NCI-H524 (cell line): ENCODE data around the gene SMAD7.

Experiments
- DNase-seq, 2 experiments: peaks; one replicate each; lab custom pipeline; 2025; lab: John Stamatoyannopoulos, UW

SMAD7 gene

DNA sequence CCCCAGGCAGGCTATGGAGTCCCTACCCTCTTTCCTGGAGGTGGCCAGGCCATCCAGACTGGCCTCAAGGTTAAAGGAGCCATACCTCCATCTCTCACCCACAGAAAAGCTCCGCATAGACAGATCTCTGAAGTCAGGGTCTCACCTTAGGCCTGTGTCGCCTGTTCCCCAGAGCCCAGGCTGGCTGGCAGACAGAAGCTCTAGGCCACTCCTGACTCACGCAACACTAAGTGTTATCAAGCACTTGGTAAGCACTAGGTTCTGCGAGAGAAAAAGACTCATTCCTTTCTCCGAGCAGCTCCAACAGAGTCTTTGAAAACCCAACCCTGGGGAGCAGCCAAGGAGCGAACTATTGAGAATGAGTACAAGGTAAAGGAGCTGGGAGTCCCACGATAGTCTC lies 6.1 kb downstream of the SMAD7 start:
- DNase-seq: no peak

DNA sequence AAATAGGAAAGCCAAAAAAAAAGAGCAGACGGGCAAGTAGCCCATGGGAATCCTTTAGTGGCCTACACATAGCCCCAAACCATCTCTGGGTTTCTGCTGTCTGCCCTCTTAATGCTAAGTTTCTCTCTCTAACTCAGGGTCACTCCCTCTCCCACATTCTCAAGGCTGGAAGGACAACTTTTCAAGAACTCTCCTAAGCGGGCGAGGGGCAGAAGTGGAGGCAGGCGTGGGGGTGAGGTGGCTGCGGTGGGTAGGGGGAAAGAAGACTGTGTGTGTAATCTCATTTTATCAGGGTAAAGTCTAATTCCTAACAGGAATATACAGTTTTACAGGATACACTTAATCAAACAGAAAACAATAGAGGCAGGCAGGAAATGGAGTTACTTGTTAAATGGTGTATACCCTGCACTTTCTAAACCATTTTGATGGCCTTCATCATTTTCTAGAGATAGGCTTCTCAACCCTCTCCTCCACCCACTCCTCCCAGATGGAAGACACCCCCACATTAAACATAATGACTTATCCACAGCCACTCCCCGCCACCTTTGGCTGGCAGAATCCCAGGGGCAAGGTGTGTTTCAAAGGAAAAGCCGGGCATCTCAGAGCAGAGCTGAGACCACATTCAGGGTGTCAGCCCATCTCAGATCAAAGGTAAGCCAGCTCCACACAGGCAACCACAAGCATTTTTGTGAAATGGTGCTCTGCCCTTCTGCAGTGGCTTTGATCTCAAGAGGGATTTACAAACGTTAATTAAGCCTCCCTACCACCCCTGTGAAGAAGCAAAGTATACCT lies 6.8 kb downstream of the SMAD7 start:
- no peak for DNase-seq

DNA sequence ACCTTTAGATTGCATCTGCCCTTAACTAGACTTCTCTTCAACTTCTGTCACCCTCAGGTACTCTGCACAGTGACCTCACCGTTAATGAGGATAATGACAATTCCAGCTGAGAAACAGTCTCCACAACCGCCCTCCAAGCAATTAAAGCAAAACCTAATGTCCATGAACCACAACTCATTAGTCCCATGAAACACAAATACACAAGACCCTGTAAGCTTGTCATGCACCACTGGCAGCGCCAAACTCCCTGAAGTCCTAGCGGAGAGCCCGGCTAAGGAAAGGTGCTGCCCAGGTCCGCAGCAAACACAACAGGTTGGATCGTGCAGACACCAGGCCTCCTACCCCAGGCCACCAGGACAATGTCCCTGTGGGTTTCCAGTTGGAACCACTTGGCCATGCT lies 7.4 kb downstream of the SMAD7 start:
- no peak for DNase-seq

DNA sequence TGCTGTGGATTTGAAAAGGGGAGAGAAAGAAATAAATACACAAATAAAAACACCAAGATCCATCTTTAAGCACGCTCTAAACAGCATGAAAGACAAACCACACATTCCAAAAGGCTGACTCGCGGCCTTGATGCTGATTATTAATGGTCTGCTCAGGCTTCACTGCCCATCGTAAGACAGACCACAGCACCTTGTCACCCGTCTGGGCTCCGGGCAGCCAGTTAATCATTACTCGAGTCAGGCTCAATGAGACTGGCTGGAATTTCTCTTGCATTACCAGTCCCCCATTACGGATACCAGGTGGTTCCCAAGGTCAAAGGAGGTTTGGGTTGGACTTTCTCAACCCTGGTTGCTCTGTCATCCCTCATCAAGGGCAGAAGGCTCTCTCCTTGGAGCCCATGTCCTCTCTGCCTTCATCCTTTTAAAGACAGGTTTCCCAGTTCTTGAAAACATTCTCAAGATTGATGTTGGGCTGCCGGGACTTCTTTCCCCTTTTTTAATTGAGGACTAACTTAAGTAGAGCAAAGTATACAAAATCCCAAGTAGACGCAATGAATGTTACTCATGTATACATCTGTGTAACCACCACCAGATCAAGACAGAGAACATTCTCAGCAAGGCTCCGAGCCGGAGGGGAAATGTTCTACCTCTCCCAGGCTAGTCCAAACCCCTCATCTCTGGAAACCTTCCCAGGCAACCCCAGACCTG lies 8.1 kb downstream of the SMAD7 start:
- DNase-seq: no peak

DNA sequence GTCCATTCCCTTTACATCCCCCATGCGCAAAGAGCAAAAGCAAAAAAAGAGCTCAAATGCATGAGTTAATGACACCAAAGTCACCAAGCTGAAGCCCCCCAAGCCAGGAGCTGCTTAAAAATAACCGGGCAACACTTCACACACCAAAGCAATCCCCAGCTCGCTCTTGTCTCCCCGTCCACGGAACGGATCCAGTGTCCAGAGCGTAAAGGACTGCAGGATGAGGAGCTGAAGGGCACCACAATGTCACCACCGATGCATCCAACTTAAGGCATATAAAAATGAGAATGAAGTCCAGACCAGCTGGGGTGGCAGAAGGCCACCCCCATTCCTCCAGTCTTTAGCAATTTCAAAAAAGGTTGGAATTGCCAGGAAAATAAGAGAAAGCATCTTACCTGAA lies 8.7 kb downstream of the SMAD7 start:
- no peak for DNase-seq

DNA sequence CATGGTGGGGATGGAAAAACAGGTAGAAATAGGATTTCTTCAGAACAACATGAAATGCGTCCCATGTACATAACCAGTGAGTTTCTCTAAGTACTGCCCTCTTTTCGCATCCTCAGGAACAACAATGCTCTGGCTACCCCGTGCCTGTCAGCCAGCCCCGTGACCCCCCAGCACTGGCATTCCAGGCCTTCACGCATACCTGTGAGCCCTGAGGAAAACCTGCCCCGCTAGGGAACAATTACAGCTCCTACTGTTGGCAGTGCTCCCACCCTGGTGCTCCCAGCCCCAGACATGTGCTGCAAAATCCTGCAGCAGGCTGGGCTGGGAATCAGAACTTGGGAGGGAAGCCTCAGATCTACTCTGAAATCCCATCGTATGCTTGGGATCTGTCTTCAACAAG lies 9.1 kb downstream of the SMAD7 start:
- no peak for DNase-seq

DNA sequence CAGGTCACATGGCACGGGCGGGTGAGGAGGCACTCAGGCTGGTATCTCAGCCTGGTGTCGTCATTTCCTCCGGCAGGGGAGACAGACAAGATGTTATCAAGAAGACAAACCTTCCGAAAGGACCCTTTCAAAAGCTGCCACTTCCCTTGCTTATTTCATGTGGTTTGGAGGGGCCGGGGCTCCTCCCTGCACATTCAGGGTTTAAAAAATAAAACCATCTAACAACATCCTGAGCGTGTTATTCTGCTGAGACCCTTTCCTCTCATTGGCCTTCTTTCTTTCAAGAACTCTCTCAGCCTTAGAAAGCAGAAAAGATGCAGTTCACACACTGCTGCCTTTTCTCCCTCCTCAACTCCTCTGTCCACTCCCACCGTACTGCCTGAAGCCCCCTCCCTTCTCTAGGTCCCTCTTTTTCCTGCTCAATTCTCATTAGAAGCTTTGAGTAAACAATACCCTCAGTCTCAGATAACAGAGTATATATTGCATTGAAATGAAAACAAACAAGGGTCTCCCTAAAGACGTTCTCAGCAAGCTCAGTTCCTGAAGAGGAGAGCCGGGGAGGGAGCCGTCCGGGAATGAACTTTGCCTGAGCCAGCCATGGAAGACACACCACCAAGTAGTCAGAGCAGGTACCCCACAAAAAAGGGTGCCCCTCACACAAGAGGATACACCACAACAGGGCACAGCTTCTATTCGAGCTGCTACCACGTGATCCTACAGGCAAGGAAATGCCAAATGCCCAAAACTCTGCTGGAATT lies 9.7 kb downstream of the SMAD7 start:
- no peak for DNase-seq

DNA sequence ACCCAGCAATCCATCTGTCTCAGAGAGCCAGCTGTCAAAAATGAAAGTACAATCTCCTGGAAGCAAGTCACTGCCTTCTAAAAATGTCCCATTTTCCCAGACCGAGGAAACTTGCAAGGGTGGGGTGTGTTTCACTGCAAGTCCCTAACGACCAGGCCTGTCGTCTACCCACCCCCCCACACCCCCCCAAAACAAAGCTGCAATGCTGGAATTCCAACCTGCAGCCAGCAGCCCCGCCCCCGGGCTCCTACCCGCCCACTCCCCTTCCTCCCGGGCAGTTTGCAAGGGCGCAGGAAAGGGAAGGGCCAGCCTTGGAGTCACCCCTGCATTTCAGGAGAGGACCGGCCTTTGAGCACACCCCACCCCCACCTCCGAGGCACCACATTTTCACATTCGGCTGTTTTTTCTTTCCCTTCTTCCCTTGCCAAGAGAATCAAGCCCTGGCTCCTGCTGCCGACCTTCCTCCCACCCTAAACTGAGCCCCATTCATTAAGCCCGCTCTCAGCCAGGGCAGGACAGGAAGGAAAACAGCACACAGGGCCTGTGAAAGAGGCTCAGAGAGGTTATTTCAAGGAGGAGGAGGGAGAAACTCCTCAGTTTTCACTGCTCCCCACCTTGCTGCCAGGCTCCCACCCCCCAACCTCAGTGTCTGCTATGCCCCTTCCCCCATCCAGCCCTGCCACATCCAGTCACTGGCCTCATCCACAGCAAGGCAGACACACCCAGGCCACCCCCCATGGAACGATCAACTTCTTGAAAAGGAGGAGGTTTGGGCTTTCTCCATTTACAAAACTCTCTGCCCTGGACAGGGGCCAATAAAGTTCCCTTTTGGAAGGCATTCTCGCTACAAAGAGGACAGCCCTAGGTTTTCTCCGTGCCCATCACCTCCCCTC lies 11.3 kb downstream of the SMAD7 start:
- DNase-seq: no peak

DNA sequence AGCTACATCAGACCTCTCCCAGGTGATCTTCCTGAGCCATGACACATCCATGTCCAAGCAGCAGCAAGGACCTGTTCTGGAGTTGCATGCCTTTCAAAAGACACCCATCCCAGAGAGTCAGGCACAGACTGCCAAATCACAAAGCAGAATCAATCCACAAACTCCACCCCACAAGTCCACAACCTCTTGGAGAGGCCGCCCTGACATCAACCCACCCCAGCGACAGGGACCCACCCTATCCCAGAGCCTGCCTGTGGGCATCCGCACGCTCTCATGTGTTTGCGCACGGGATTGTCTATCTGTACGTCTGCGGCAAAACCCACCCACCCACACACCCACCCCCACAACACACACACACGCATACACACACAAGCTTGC lies 11.9 kb downstream of the SMAD7 start:
- DNase-seq: no peak

DNA sequence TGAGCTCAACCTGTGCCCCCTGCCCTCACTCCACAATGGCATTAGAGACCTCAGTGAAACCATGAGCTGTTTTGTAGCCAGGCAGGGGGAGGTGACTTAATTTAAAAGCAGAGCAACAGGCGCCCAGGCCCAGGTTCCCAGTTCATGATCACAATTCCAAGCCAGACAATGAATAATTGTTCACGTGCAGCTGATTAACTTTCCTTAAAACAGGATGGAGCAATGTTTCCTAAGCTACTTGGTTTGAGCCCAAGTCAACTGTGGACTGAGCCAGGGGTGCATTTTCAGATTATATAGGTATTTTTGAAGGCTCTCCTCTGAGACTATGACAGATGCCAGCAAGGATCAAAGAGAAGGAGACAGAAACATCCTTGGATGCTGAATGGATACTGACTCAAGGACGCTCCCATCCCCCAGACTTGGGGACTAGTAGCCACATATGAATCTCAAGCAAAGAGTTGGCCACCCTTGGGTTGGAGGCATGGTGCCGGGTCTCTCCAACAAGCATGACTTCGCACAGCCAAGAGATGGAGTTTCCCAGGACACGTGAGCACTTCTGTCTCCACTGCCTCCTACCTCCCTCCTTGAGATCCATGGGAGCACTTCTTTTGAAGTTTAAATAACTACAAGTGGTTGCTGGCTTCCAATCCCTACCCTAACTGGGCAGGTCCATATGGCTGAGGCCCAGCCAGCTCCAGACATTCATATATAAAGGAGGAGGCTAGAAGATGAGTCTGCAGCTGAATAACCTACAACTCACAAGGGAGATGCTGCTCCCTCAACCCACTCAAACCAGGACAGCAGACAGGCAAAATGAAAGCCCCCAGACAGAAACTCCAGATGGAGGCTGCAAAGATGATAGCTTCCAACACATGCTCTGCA lies 12.7 kb downstream of the SMAD7 start:
- DNase-seq: peak in 1 of 2 experiments; percentile 6

DNA sequence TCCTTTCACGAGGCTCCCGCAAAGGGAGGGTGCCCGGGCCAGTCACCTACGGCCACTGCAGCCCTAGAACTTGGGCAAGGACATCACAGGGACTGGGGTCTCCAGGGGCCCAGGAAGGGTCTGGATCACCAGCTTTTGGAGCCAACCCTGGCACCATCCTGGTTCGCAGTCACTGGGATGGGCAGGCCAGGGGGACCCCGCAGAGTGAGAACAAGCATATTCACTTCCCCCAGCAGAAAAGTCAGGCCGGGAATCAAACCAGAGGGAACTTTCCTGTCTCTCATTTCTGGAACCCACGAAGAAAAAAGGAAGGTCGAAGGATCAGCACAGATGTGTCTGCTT lies 15.4 kb downstream of the SMAD7 start:
- no peak for DNase-seq

DNA sequence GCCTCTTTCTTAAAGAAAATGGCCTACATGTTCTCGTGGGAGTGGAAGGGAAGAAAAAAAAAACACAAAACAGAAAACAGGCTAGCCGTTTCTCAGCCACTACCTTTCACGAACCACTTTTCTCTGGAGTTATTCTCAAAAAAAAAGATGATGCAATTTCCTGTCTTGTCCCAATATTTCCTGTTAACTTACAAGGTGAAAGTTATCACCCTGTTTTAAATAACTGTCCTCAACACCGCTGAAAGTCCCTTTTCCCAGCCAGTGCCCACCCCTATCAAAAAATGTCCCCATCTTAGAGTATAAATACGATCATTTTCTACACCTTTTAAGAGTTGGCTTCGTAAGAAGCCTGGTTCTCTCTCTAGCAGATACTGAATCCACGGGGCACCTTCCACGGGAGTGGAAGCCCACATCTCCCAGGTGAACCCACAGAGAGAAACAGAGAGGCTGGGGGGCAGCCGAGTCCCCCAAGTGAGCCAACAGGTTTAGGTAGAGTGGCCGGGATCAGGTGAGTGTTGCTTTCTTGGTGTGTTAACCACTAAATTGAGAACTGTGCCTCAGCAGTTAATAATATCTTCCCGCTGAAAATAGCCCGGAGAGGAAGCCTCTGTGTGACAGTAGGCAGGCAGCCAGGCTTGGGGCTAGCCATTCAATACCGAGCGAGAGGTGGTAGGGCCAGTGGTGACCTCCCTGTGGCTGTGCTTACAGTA lies 15.9 kb downstream of the SMAD7 start:
- no peak for DNase-seq

DNA sequence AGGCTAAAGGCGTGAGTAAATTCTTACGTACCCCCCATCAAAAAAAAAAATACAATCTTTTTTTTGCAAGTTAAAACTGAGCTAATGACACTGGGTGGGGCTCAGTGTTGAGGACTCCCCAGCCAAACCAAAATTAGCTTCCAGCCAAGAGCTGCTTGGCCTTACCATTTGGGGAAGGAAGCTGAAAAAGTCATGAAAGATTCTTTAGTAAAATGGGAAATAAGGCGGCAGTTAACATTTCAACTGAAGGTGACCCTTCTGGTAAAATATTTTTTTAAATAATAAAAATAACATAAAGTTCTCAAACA lies 16.4 kb downstream of the SMAD7 start:
- no peak for DNase-seq

DNA sequence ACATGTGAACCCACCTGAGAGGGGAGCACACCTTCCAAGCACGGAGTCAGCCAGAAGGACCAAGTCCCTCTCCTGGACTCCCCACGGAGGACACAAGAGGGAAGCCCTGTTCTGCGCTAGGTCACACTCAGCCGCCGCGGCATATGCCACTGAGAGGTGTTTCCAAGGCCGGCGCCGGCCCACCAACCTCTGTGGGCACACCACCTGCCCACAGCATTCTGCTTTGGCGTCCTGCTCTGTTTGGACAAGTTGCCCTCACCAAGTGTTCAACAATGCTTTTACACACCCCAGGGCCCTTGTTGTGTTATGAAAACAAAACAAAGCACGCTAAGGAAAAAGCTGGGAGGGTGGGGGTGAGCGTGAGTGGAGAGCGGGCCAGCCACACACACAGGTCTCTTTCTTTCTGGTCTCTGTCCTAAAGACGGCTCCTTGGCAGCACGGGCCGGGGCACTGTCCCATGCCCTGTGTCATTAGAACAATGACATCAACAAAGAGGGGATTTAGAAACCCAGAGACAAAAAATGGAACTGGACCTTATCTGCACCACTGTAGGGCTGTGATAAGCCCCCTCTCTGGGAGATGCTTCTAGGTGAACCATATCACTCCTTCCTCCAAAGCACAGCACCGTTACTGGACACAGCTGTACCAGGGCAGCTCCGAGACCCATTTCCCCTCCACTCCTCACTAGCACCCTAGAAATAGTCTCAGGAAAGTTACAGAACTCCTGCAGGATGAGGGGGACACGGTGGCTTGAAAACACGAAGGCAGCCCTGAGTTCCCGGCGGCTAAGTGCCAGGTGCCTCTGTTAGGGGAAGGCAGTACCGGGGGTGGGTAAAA lies 17.0 kb downstream of the SMAD7 start:
- no peak for DNase-seq

DNA sequence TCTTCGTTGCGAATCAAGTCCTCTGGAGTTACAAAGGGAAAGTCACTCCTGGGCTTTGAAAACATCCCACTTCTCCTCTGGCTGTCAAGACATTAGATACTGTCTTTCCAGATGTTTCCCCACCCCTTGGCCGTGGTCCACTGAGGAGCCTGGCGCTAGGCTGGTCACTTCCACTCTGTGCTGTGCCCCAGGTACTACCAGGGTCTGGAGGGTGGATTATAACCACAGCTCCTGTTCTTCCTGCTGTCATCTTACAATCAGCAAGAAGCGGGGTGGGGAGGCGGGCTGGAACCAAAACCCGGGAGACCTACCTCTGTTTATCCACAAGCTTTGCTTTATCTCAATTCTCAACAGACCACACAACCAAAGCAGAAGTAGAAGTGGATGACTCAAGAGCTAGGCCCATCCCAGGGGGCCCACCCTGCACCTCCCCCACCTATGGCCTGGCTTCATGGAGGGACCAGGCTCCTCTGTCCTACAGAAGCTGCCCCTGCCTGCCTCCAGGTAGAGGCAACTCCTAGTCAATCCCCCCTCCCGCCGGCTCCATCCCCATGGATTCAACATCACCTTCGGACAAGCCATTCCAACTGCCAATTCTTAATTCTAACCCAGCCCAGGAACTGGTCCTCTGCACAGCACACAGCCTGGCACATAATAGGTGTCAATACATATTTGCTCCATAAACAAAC lies 17.8 kb downstream of the SMAD7 start:
- no peak for DNase-seq

DNA sequence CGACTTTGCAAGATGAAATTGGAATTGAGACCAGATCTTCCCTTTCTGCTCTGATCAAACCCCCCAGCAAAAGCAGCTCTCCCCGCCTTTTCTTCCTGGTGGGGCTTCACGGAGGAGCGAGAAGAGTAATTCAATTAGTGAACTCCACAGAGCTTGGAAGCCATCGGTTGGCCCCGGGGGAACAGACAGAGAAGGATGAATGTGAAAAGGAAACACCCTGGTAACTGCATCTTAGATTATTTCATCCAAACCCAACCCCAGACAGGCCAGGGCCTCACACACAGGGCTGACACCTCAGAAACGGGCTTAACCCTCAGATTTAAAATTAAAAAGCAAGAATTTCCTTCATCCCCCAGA lies 18.3 kb downstream of the SMAD7 start:
- no peak for DNase-seq

DNA sequence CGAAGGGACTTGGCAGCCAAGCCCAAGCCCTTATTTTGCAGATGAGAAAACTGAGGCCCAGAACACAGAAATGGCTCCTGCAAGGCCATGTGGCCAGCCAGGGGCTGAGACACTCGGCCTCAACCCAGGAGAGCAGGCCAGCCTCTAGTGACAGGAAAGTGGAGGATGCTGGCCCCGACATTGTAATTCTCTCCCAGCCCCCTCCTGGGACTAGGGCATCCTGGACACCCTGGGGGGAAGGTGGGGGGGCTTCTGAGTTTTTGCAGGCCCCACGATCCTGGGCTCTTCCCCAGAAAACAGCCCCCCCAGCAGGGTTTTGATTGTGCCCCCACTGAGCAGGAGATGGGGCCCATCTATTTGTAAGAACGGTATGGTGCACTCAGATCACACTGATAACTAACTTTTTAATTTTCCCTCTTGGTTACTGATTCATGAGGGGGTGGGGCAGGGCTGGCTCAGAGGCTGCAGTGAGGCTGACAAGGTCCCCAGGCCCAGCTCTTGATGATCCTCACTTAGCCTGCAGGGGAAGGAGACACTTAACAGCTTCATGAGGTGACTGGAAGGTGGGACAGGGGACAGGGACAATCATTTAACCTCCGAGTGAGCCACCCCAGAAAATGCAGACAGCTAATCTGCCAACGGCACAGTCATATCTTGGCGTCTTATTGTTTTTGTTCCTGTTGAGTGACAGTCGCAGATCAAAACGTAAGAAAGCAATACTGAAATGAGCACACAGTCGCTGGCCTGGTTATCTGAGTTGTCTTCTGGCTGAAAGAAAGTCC lies 18.9 kb downstream of the SMAD7 start:
- DNase-seq: no peak

DNA sequence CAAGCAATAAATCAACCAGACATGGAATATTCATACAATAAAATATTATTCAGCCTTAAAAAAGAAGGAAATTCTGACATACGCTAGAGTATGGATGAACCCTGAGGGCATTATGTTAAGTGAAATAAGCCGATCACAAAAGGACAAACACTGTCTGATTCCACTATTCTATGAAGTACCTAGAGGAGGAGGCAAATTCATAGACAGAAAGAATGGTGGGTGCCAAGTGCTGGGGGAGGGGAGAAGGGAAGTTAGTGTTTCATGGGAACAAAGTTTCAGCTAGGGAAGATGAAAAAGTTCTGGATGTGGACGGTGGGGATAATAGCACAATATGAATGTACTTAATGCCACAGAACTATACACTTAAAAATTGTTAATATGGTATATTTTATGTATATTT lies 19.8 kb downstream of the SMAD7 start:
- no peak for DNase-seq
